HG03460 (cell line): ENCODE data around the gene CCNK.

Experiments used
- ATAC-seq: cut with Tn5 transposase; IDR thresholded peaks from one replicate; pipeline ENCODE4 v1.9.1; 2021; ENCODE audit not compliant: unreplicated experiment

Gene CCNK

GRCh38 chr14:99505089-99505488, 23.9 kb downstream of the CCNK start:
- ATAC-seq = no peak

GRCh38 chr14:99506276-99506675, 25.1 kb downstream of the CCNK start:
- ATAC-seq = no peak

GRCh38 chr14:99507860-99508640, 26.8 kb downstream of the CCNK start:
- ATAC-seq = no peak

- ATAC-seq = no peak
Observed at GRCh38 chr14:99508896-99509629, 27.9 kb downstream of the CCNK start.

GRCh38 chr14:99509871-99510555, 28.8 kb downstream of the CCNK start:
- no peak for ATAC-seq

- ATAC-seq = no peak
Observed at GRCh38 chr14:99510556-99511139, 29.4 kb downstream of the CCNK start.

GRCh38 chr14:99511421-99512109, 30.4 kb downstream of the CCNK start:
- no peak for ATAC-seq

GRCh38 chr14:99512110-99512449, 30.9 kb downstream of the CCNK start:
- ATAC-seq = no peak

- ATAC-seq = no peak
Observed at GRCh38 chr14:99512571-99513182, 31.5 kb downstream of the CCNK start.

GRCh38 chr14:99513183-99513694, 32.0 kb downstream of the CCNK start:
- ATAC-seq = no peak

GRCh38 chr14:99513946-99514551, 32.8 kb downstream of the CCNK start:
- no peak for ATAC-seq

- ATAC-seq = no peak
Observed at GRCh38 chr14:99514552-99515300, 33.5 kb downstream of the CCNK start.

GRCh38 chr14:99515301-99516155, 34.3 kb downstream of the CCNK start:
- ATAC-seq = no peak

- no peak for ATAC-seq
Observed at GRCh38 chr14:99516156-99516870, 35.1 kb downstream of the CCNK start.

GRCh38 chr14:99516871-99517642, 35.8 kb downstream of the CCNK start:
- no peak for ATAC-seq

GRCh38 chr14:99517643-99518381, 36.6 kb downstream of the CCNK start:
- ATAC-seq = no peak
